ENCODE measurements around the gene TLE2. TPM values are rescaled to one million over a fixed set of nuclear protein-coding genes. Genes with fewer than 3 reads are reported as not detected.

Gene TLE2
- total RNA-seq, 1 donor from 2014 or later = not detected

DNA sequence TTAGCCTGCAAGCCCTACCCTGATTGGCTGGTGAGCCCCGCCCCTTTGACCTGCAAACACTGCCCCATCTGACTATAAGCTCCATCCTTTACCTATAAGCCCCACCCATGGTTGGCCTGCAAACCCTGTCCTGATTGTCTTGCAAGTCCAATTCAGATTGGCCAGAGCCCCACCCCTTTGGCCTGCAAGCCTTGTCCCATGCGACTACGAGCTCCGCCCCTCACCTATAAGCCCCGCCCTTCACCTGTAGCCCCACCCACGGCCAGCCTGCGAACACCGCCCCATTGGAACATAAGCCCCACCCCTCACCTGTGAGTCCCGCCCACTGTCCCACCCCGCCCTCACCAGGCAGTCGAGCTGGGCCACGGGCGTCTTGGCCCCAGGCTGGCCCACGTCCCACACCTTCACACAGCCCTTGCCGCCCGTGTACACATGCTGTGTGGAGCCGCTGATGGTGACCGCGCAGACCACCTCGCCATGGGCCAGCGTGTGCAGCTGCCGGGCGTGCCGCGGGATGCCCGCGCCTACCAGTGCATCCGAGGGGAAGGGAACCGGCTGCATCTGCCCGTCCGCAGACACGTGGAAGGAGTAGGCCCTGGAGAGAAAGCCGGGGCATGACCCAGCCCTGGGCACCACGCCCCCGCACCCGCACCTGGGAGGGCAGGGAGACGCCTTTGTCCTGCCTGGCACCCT is 22.9 kb downstream of the TLE2 start:
- H3K9me3 Mint-ChIP-seq = no peaks in the 10 kb centered on the region
- H3K36me3 Mint-ChIP-seq = no peaks in the 10 kb centered on the region
- H3K4me1 ChIP-seq = no peaks in the 10 kb centered on the region
- no peaks in the 10 kb centered on the region for H3F3A ChIP-seq (ENCODE audit: low read depth)
- no peak overlapping the region for H2AFZ ChIP-seq (replicated peaks)
- no peak overlapping the region for H3K4me3 Mint-ChIP-seq
- H3K4me3 ChIP-seq = no peak overlapping the region
- H3K27me3 Mint-ChIP-seq (ENCODE audit: insufficient read depth, low read depth) = peaks cover 21% of the 10 kb centered on the region
- H3K9ac ChIP-seq = no peak overlapping the region
- no peaks in the 10 kb centered on the region for H3K79me2 ChIP-seq (ENCODE audit: low read depth)
- H4K20me1 ChIP-seq (ENCODE audit: low read depth) = no peaks in the 10 kb centered on the region
- no peak for TF ChIP-seq EZH2phosphoT487 (IDR thresholded peaks at IDR 0.05)
- no peak for TF ChIP-seq EZH2 (IDR thresholded peaks at IDR 0.05)
- TF ChIP-seq, protein P1, sequence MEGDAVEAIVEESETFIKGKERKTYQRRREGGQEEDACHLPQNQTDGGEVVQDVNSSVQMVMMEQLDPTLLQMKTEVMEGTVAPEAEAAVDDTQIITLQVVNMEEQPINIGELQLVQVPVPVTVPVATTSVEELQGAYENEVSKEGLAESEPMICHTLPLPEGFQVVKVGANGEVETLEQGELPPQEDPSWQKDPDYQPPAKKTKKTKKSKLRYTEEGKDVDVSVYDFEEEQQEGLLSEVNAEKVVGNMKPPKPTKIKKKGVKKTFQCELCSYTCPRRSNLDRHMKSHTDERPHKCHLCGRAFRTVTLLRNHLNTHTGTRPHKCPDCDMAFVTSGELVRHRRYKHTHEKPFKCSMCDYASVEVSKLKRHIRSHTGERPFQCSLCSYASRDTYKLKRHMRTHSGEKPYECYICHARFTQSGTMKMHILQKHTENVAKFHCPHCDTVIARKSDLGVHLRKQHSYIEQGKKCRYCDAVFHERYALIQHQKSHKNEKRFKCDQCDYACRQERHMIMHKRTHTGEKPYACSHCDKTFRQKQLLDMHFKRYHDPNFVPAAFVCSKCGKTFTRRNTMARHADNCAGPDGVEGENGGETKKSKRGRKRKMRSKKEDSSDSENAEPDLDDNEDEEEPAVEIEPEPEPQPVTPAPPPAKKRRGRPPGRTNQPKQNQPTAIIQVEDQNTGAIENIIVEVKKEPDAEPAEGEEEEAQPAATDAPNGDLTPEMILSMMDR (IDR thresholded peaks at IDR 0.05) = no peak
- H3K27me3 ChIP-seq = no peaks in the 10 kb centered on the region
- no peaks in the 10 kb centered on the region for H3K36me3 ChIP-seq
- H3K9me3 ChIP-seq (ENCODE audit: low read depth) = no peaks in the 10 kb centered on the region
- peaks cover 6% of the 10 kb centered on the region for H3K4me1 Mint-ChIP-seq
- no peak for DNase-seq (ENCODE audit: low spot score)
- no peak overlapping the region for H3K27ac ChIP-seq
- no peak overlapping the region for H3K27ac Mint-ChIP-seq
- no peak overlapping the region for H3K4me2 ChIP-seq

DNA sequence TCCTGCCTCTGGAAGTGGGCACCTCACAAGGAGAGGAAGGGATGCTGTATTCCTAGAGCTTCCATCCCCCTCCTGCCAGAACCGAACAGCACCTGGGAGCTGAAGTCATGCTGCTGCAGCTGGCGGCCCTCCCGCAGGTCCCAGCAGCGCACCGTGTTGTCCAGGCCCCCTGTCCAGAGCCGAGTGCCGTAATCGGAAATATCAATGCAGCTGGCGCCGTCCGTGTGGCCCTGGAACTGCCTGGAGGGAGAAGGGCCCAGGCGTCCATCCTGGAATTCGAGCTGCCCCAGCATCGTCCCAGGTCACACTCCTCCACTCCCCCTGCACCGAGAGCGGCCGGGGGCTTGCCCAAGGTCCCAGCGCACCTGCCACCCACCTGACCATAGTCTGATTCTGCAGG is 23.7 kb downstream of the TLE2 start:
- H3K9me3 Mint-ChIP-seq = no peaks in the 10 kb centered on the region
- H3K27ac ChIP-seq = no peak overlapping the region
- no peaks in the 10 kb centered on the region for H3K9me3 ChIP-seq (ENCODE audit: low read depth)
- peaks cover 4% of the 10 kb centered on the region for H3K4me1 Mint-ChIP-seq
- no peak for DNase-seq (ENCODE audit: low spot score)
- TF ChIP-seq EZH2phosphoT487 (IDR thresholded peaks at IDR 0.05) (no peak), EZH2 (IDR thresholded peaks at IDR 0.05) (no peak)
- TF ChIP-seq, protein P1 (IDR thresholded peaks at IDR 0.05) = no peak
- H2AFZ ChIP-seq (replicated peaks) = no peak overlapping the region
- H3K27me3 Mint-ChIP-seq (ENCODE audit: insufficient read depth, low read depth) = peaks cover 16% of the 10 kb centered on the region
- no peaks in the 10 kb centered on the region for H4K20me1 ChIP-seq (ENCODE audit: low read depth)
- H3K4me3 Mint-ChIP-seq = no peak overlapping the region
- no peaks in the 10 kb centered on the region for H3K36me3 Mint-ChIP-seq
- H3K27ac Mint-ChIP-seq = no peak overlapping the region
- no peaks in the 10 kb centered on the region for H3F3A ChIP-seq (ENCODE audit: low read depth)
- no peak overlapping the region for H3K9ac ChIP-seq
- H3K4me1 ChIP-seq = no peaks in the 10 kb centered on the region
- no peaks in the 10 kb centered on the region for H3K27me3 ChIP-seq
- H3K4me3 ChIP-seq = no peak overlapping the region
- no peaks in the 10 kb centered on the region for H3K79me2 ChIP-seq (ENCODE audit: low read depth)
- H3K4me2 ChIP-seq = no peak overlapping the region
- no peaks in the 10 kb centered on the region for H3K36me3 ChIP-seq

DNA sequence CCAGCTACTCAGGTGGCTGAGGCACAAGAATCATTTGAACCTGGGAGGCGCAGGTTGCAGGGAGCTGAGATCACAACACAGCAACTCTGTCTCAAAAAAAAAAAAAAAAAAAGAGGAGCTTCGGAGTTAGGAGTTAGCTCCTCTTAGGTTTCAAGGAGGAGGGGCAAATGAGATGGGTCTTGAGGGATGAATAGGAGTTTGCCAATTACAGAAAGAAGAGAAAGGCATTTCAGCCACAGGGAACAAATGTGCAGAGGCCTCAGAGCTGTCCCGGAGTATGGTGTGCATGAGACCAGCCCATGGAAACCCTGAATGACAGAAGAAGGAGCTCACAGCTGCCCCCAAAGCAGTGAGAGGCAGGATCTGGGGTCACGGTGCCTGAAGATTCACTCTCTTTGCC is 24.6 kb downstream of the TLE2 start:
- H4K20me1 ChIP-seq (ENCODE audit: low read depth) = no peaks in the 10 kb centered on the region
- H2AFZ ChIP-seq (replicated peaks) = no peak overlapping the region
- H3K9ac ChIP-seq = no peak overlapping the region
- no peaks in the 10 kb centered on the region for H3K79me2 ChIP-seq (ENCODE audit: low read depth)
- DNase-seq (ENCODE audit: low spot score) = no peak
- H3K4me2 ChIP-seq = no peak overlapping the region
- Mint-ChIP-seq H3K9me3 (no peaks in the 10 kb centered on the region), H3K4me1 (peaks cover 4% of the 10 kb centered on the region), H3K4me3 (no peak overlapping the region), H3K27me3 (ENCODE audit: insufficient read depth, low read depth) (peaks cover 12% of the 10 kb centered on the region), H3K27ac (no peak overlapping the region), H3K36me3 (no peaks in the 10 kb centered on the region)
- no peak overlapping the region for H3K4me3 ChIP-seq
- TF ChIP-seq, protein P1 (IDR thresholded peaks at IDR 0.05) = no peak
- TF ChIP-seq EZH2 (IDR thresholded peaks at IDR 0.05) (no peak), EZH2phosphoT487 (IDR thresholded peaks at IDR 0.05) (no peak)
- no peaks in the 10 kb centered on the region for H3F3A ChIP-seq (ENCODE audit: low read depth)
- no peaks in the 10 kb centered on the region for H3K9me3 ChIP-seq (ENCODE audit: low read depth)
- H3K4me1 ChIP-seq = no peaks in the 10 kb centered on the region
- no peaks in the 10 kb centered on the region for H3K36me3 ChIP-seq
- H3K27ac ChIP-seq = no peak overlapping the region
- no peaks in the 10 kb centered on the region for H3K27me3 ChIP-seq

Measured in neural progenitor cell (in vitro differentiated cells).